GM19395 (cell line): ENCODE data around the gene TRIM75.
"Not testable (repeated sequence)": the region's sequence is repeated elsewhere in the genome, so short reads cannot be mapped to it uniquely, and the experiment has no call there.

Experiments
- ATAC-seq: cut with Tn5 transposase; IDR thresholded peaks from one replicate; pipeline ENCODE4 v1.9.1; 2021; ENCODE audit warnings: mild to moderate bottlenecking, moderate library complexity; ENCODE audit not compliant: unreplicated experiment

TRIM75 gene

DNA sequence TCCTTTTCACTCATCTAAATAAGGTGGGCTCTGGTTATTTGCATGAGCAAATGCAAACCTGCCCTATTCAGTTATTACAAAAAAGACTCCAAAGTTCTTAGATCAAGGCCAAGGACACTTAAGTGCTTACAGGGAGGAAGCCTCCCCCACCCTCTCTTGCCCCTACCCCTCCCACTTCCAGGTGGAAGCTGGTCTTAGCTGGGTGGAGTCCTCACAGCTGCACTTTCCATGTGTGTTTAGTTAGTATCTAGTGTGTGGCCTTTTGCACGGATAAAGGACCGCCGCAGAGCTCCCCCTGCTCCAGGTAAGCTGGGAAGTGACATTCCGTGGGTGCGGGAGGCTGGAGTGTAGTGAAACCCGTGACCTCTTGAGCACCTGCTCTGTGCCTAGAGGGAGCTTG lies at the start of gene TRIM75:
Gene TRIM75 (plus strand): TSS at position 222 of the 400 bp plus-strand sequence. CDS start 5,282 bp downstream, outside the sequence.
- ATAC-seq: no peak

DNA sequence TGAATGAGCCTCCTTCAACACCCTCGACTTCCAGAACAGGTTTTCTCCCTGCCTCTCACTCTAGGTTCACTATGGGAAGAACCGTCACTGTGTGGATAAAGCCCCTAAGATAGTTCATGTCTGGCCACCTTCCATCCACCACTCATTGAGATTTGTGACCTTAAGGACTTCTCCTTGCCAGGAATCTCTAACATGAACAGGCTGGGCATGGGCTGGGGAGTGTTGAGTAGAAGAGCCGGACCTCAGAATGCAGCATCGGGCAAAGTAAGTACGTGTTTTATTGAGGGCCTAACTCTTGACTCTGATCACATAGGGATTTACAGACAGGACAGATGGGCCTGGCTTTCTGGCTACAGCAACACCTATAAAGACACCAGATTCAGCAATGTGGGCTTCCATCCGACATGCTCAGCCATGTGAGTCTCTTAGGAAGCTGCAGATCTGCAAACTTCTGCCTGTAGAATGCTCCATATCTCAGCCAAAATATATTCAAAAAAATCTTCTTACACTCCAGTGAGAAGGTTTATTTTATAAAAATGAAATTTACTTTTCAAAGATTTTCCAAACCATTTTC lies 48.2 kb upstream of the TRIM75 start:
- no peak for ATAC-seq

DNA sequence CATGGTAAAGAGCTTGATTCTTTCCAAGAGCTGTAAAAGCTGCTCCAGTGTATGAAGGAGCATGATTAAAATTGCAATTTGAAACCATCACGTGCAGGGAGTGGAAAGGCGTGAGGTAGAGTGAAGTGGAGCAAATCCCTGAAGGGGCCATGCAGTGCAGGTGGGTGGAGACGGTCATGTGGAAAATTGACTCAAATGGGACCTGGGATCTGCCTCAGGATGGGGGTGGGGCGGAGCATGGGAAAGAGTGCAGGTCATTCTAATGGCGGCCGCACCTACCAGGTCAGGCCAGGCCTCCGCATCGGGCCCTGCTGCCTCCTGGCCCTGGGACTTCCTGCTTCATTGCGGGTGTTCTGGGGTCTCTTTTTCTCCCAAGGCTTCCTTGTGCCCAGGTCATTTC lies 47.2 kb upstream of the TRIM75 start:
- ATAC-seq: no peak

DNA sequence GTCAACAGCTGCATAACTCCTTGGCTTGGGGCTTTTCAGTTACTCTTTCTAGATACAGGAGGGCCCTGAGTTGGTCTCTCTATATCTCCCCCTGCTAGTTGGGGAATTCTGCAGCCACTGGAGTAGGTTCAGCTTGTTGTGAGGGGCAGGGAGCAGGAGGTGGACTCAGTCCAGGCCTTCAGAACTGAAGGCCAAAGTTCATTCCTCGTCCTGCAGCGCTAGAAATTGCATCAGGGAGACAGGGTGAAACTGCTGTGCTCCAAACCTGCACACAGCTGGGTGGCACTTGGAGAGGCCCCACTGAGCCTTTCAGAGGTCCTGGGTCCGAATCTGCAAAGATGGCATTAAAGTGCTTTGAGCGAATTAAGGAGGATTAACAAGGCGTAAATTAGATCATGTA lies 46.8 kb upstream of the TRIM75 start:
- no peak for ATAC-seq

DNA sequence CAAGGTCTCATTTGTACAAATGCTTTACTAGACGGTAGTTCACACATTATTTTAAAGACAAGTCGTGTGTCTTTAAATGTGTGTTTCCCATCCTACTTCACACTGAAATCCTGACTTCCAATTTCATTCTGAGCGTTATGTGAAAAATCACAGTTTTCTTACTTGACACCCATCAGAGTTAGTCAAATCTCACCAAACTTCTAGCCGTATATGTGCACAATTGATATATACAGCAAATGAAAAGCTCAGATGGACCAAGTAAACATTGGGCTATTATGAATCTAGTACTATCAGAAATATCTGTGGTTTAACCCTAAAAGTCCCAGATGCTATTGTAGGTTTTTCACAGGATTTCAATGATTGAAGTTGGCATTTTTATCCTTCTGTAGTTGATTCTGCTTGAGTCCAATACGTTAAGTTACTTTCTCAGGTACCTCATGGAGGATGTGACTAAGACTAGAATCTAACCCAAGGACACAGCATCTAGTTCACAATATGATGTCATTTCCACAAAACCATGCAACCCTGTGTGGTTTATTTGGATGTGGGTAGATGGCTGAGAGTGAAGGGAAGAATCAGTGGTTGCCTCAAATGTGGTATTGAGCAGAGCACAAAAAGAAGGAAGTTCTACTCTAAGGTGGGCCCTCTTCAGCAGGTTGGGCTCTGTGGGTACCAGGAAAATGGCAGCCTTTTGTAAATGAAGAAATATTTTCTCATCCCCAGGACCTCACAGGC lies 44.0 kb upstream of the TRIM75 start:
- no peak for ATAC-seq

DNA sequence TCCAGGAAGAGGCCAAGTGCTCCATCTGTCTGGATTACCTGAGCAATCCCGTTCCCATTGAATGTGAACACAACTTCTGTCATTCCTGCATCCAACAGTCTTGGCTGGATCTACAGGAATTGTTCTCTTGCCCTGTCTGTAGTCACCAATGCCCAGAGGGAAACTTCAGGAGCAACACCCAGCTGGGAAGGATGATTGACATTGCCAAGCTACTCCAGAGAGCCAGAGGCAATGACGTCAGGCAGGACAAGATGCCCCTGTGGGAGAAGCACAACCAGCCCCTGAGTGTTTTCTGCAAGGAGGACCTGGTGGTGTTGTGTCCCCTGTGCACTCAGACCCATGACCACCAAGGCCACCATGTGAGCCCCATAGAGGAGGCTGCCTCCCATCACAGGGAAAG lies 43.2 kb upstream of the TRIM75 start:
- ATAC-seq: no peak

DNA sequence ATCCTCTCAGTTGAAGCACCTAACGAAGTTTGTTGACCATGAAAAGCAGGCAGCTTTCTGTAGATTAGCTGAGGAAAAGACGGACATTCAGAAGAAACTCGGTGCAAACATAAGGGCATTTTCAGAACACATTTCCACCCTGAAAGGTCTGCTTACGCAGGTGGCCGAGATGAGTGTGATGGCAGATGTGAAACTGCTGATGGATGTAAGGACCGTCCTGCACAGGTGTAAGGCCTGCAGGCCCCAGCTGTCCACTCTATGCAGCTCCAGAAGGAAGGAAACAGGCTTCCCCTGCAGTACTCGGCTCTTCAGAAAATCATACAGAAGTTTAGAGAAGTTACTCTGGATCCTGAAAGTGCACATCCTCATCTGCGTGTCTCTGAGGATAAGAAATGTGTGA lies 42.7 kb upstream of the TRIM75 start:
- no peak for ATAC-seq

DNA sequence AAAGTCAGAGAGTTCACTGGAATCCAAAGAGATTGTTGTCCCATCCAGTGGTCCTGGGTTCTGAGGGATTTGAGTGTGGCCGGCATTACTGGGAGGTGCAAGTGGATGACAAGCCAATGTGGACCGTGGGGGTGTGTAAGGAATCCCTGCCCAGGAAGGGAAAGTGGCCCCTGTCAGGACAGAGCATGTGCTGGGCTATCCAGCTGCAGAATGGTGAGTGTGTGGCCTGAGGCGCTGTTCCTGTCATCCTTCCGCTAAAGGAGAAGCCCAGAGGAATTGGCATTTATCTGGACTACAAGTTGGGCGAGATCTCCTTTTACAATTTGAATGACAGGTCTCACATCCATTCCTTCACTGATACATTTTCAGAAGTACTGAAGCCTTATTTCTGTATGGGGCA lies 42.3 kb upstream of the TRIM75 start:
- no peak for ATAC-seq

DNA sequence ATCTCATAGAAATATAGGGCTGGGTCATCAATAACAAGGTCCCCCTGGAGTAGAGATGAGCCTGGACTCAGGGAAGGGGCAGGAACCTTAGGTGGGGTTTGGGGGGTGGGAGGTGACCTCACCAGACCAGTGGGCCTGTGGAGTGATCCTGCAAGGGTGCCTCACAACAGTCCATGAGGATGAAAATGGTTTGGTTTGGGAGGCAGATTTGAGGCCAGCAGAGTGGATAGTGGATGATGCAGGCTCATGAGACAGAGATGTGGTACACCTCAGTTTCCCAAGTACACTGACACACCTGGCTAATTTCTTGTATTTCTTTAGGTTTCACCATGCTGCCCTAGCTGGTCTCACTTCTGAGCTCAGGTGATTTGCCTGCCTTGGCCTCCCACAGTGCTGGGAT lies 40.0 kb upstream of the TRIM75 start:
- ATAC-seq: no peak

DNA sequence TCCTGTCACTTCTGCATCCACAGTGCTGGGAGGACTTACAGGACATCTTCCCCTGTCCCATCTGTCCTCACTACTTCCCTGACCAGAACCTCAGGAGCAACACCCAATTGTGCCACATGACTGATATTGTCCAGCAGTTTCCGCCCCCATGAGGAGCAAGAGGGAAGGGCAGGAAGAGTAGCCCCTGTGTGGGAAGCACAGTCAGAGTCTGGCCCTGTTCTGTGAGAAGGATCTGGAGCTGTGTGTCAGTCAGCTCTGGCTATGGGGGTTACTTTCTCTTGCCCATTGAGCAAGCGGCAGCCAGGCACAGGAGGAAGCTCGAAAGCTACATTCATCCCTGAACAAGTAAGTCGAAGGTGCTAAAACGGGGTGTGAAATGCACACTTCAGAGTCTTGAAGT lies 36.7 kb upstream of the TRIM75 start:
- ATAC-seq: no peak

DNA sequence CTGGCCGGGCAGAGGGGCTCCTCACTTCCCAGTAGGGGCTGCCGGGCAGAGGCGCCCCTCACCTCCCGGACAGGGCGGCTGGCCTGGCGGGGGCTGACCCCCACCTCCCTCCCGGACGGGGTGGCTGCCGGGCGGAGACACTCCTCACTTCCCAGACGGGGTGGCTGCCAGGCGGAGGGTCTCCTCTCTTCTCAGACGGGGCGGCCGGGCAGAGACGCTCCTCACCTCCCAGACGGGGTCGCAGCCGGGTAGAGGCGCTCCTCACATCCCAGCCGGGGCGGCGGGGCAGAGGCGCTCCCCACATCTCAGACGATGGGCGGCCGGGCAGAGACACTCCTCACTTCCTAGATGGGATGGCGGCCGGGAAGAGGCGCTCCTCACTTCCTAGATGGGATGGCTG lies 33.7 kb upstream of the TRIM75 start:
- ATAC-seq: not testable (repeated sequence)

DNA sequence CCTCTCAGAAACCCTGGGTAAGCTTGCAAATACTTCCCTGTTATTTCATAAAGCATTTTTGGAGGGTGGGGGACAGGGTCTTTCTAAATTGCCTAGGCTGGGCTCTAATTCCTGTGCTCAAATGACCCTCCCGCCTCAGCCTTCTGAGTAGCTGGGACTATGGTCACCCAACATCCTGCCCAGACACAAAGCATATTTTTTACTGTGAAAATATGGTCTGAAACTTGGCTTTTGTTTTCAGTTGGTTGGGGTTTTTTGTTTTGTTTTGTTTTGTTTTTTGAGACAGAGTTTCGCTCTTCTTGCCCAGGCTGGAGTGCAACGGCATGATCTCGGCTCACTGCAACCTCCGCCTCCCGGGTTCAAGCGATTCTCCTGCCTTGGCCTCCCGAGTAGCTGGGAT lies 27.9 kb upstream of the TRIM75 start:
- ATAC-seq: not testable (repeated sequence)

DNA sequence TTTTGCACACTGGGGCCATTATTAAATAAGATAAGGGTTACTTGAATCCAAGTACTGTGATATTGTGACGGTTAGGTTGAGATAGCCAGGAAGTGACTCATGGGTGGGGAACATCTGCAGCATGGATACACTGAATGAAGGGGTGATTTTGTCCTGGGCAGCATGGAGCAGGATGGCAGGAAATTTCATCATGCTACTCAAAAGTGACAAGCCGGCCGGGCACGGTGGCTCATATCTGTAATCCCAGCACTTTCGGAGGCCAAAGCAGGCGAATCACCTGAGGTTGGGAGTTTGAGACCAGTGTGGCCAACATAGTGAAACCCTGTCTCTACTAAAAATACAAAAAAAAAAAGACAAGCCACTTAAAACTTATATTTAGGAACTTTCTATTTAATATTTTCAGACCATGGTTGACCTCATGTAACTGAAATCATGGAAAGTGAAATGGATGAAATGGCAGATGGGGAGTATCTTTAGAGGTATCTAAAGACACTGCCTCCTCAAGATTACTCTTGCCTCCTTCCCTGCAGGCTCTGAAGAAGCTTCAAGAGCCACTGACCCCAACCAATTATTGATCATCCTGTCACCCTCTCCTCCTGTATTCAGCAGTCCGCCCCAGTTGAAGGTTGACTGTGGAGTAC lies 25.8 kb upstream of the TRIM75 start:
- ATAC-seq: no peak

DNA sequence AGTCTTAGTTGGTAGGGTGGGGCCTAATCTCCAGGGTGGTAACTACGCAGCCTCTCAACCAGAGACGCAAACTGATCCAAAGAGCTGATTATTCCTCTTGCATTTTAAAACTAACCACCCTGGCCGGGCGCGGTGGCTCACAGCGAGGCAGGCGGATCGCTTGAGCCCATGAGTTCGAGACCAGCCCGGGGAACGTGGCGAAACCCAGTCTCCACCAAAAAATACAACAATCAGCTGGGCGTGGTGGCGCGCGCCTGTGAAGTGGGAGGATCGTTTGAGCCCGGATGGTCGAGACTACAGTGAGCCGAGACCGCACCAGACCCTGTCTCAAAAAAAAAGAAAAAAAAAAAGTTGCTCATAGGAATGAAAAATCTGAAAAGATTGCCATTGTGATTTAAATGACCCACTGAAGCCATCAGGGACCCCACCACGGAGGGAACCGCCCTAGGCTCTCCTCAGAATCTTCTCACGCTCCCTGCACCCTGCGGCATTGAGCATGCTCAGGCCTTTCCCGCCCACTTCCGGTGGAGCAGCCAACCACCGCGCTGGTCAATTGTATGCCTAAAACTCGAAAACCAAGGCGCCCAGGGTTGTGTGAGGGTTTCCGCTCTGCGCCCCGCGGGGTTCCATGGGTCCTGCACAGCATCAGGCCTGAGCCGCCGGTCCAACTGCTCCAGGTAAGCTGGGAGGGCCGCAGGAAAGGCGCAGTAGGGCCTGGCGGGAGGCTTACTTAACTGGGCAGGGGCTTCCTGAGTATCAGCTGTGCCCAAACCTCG lies 22.0 kb upstream of the TRIM75 start, which contains the start of gene TRIM60:
Gene TRIM60 (plus strand): TSS at position 564 of the 776 bp plus-strand sequence. CDS start 8,074 bp downstream, outside the sequence.
- ATAC-seq: no peak

DNA sequence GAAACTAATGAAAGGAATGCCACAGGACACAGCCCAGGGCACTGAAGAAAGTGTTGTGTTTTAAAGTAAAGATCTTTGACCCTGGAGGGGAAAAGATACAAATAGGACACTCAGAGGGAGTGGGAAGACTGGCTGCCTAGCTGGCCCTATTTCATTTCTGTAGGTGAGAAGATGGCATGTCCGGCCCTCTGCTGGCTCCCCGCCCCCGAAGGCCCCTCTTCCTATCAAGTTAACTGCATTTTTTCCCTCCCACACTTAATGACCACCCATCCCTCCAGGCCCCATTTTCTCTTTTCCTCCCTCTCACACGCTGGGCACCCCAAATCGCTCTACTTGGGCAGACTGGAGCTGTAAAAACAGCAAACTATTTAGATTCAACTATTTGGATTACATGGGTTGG lies 5.5 kb upstream of the TRIM75 start:
- ATAC-seq: no peak

DNA sequence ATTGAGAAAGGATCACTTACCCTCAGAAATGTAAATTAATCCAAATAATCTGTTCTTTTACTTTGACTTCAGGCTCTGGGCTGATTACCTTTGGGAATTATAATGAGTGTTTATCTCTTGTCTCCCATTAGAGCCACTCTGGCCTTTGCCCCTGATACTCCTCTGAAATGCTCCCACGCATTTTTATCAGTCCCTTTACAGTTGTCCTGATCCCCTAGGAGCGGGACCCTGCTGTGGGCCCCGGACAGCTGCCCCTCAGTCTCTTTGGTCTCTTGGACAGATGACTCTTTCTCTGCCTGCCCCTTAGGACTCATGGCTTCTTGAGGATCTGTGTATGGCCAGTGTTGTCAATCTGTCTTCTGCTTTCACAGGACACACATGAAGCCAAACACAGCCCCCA lies 1.0 kb upstream of the TRIM75 start:
- ATAC-seq: no peak

DNA sequence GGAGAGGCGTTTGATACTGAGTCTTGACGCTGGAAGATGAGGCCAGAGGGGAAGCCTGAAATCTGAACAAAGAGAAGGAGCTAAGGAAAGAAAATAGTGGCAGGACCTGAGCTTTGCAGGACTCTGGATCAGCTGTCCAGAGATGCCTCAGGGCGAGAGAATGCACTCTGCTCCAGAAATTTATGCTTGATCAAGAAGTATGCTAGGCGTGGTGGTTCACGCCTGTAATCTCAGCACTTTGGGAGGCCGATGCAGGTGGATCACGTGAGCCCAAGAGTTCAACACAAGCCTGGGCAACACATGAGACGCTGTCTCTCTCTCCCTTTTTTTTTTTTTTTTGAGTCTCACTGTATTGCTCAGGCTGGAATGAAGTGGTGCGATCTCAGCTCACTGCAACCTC lies 1.9 kb downstream of the TRIM75 start:
- ATAC-seq: no peak

DNA sequence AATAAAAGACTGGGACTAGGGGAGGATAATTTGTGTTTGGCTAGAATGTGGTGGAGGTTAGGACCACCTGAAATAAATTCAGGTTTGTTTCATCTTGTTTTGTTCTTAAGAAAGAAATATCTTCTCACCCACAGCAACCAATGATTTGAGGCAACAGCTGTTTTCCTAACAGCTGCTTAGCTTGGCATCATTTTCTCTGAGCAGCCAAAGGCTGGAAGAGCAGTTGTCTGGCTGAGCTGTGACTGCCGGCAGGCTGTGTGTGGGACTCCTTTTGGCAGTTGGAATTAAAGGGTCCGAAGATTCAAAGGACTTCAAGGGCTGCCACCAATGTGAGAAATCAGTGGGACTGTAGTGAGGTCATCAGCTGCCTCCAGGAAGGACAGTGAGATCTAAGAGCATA lies 5.0 kb downstream of the TRIM75 start:
- ATAC-seq: no peak

DNA sequence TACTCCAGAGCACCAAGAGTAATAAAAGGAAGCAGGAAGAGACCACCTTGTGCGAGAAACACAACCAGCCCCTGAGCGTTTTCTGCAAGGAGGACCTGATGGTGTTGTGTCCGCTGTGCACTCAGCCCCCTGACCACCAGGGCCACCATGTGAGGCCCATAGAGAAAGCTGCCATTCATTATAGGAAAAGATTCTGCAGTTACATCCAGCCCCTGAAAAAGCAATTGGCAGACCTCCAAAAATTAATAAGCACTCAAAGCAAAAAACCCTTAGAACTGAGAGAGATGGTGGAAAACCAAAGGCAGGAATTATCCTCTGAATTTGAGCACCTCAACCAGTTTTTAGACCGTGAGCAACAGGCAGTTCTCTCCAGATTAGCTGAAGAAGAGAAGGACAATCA lies 5.7 kb downstream of the TRIM75 start:
- no peak for ATAC-seq

DNA sequence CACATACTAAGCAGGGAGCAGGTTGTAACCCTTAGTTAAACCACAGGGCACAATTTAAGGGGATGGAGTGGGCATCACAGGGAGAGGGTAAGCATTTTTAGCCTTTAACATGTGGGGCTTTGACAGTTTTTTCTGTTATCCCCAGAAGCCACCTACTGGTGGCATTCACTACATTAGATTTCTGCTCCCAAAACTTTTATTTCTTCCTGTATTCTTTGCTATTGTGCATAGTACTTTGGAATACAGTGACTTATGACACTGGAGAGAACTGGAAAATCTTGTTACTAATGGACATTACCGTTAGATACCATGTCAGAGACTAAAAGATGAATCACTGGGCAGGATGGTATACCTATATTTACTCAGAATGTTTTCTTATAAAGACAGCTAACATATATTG lies 7.3 kb downstream of the TRIM75 start:
- ATAC-seq: no peak

DNA sequence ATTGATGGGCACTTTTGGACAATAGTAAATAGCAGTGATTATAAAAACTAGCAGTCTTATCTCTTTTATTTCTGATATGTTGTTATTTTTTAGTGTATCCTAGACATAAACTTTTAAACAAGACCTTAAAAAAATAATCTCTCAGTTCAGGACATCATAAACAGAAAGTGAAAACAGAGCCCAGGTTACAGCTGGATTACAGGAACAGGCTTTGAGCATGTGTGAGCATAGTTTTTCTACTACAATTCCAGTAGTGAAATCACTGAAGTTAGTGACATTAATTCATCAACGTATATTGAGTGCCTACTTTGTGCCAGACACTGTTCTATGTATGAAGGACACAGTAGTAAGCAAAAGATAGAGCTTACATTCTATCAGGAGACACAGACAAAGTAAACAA lies 16.9 kb downstream of the TRIM75 start:
- peak; percentile 55 for ATAC-seq
